Heart right ventricle (tissue), 16 donors: ENCODE measurements around the gene KIF24. TPM values are rescaled to one million over a fixed set of nuclear protein-coding genes. Genes with fewer than 3 reads are reported as not detected.
A peak's percentile ranks its signal among the peaks of the same experiment; 100 is the strongest.

Experiments used
- ATAC-seq, 8 donors: fragments of 200-7000 bp; cut with Tn5 transposase; one replicate each; pipeline ENCODE4 v1.9.1; 2020; ENCODE audit warnings: mild to moderate bottlenecking in 8 of 8, moderate library complexity in 8 of 8, moderate number of reproducible peaks in 1 of 8
- DNase-seq, 2 donors: peaks; one replicate each; pipeline ENCODE4 v3.0.0-alpha.2; 2020
- H3K27ac ChIP-seq, 10 donors: fragments of 200-600 bp; sonication (generic) in 2 of 10; one replicate each; pipeline versions ENCODE4 v1.5.0 to v1.8.0; 2020 to 2022; ENCODE audit warnings: mild to moderate bottlenecking in 3 of 10
- H3K27me3 ChIP-seq, 7 donors: fragments of 200-600 bp; one replicate each; pipeline ENCODE4 v1.8.0; 2021 to 2022; ENCODE audit warnings: mild to moderate bottlenecking in 2 of 7
- H3K36me3 ChIP-seq, 9 donors: fragments of 200-600 bp; sonication (generic) in 1 of 9; one replicate each; pipeline versions ENCODE4 v1.5.0 to v1.8.0; 2020 to 2022; ENCODE audit warnings: mild to moderate bottlenecking in 2 of 9
- H3K4me1 ChIP-seq, 9 donors: fragments of 200-600 bp; sonication (generic) in 1 of 9; one replicate each; pipeline versions ENCODE4 v1.5.0 to v1.8.0; 2020 to 2022; ENCODE audit warnings: mild to moderate bottlenecking in 4 of 9
- H3K4me3 ChIP-seq, 10 donors: fragments of 200-600 bp; sonication (generic) in 2 of 10; one replicate each; pipeline versions ENCODE4 v1.5.0 to v1.8.0; 2020 to 2022; ENCODE audit warnings: mild to moderate bottlenecking in 7 of 10, moderate library complexity in 2 of 10
- H3K9me3 ChIP-seq, 11 donors: fragments of 200-600 bp in 10 of 11; sonication (generic) in 2 of 11; one replicate each; pipeline versions ENCODE4 v1.5.0 to v1.8.0; 2013 to 2022; ENCODE audit warnings: mild to moderate bottlenecking in 2 of 11, control low read depth in 1 of 11, moderate library complexity in 1 of 11
- CTCF ChIP-seq, 9 donors: fragments of 200-600 bp; sonication (generic) in 2 of 9; IDR thresholded peaks; one replicate each; pipeline versions ENCODE4 v1.5.0 to v1.8.0; 2021 to 2022; ENCODE audit warnings: antibody characterized with exemption in 9 of 9, mild to moderate bottlenecking in 5 of 9, moderate library complexity in 1 of 9
- WGBS, 2 donors: extraction: QIAGEN DNeasy Blood & Tissue Kit; methylation state at CpG; one replicate each; pipeline ENCODE4 v1.1.7; 2013; ENCODE audit warnings: inconsistent platforms in 1 of 2; 5-methylcytosine and 5-hydroxymethylcytosine counted together
- intact Hi-C, 10 donors: fragments of 100-400 bp; cut with DNase I; formaldehyde crosslinking; loops; one replicate each; pipeline versions ENCODE4 v1.11.1 to v1.14.2; 2022
- polyA plus RNA-seq, 2 donors: library from polyadenylated mRNA; stranded (reverse); fragments of 200-250 nt; gene quantifications; one replicate each; pipeline ENCODE4 v1.2.3, GENCODE V29; 2013
- total RNA-seq, 10 donors: library from RNA; stranded (reverse); fragmentation: NEBNext Ultra II Directional in 3 of 10; extraction: Animal tissue kit (Norgen Biotek cat#: 25700) in 3 of 10; gene quantifications; one replicate each; pipeline versions ENCODE4 v1.2.1 to v1.2.4, GENCODE V29; 2021 to 2023
- donor health status: Arrhythmogenic right ventricular cardiomyopathy.
- donor health status: ischemic (EF 13 %, LVEDD 7.1; RV severe dilation, severe dysfunction).
- donor health status: healthy with polysubstance abuse.
- donor health status: DM: no; HTN: yes; CAD: no.
- donor health status: DM: no; HTN: no; CAD: no.
- donor health status: ischemic (EF 25% LVEDD 6.9; RV normal size, moderate dysfunction).
- donor health status: ischemic (EF 25% LVEDD 5.7; RV mildly dilated, moderate dysfunction).
- donor health status: healthy.
- donor health status: DM: yes; HTN: yes; CAD: no.
- donor health status: Ischemic cardiomyopathy.
- donor health status: ischemic (EF 35%, LVEDD 5.7; RV mildly dilated, moderate dysfunction).
- donor health status: nonischemic (EF 11% LVEDD 7.7; RV severe dilation, severe dysfunction).
- donor health status: DM: yes; HTN: yes; CAD: no.
- donor health status: PGD.
- donor health status: ischemic (EF 29% LVEDD 5.4; RV normal size, mild dysfunction).
- donor health status: nonischemic (EF 23%, LVEDD 6.1; RV moderate dilation, normal function).

KIF24 gene
- total and polyA plus RNA-seq, 12 donors = 0.25 to 1.2 (median 0.43) TPM

GRCh38 chr9:34333836-34334235 is 4.8 kb upstream of the KIF24 start:
- H3K27ac ChIP-seq = peak overlapping the region in 2 of 10 donors; percentile 5 to 43
- H3K27me3 ChIP-seq = no peaks in the 10 kb centered on the region
- ATAC-seq (no peak), DNase-seq (no peak)
- peaks cover 0 to 24% (median 2%) of the 10 kb centered on the region in 9 donors for H3K36me3 ChIP-seq
- no peak for TF ChIP-seq CTCF (IDR thresholded peaks at IDR 0.05)
- peaks cover 0 to 50% (median 29%) of the 10 kb centered on the region in 9 donors for H3K4me1 ChIP-seq
- H3K4me3 ChIP-seq = no peak overlapping the region
- no peaks in the 10 kb centered on the region for H3K9me3 ChIP-seq
- intact Hi-C loops = loop anchor here (1.0 to 10.0 kb wide), 8 partner anchors 43 to 278 kb away; partner anchors contain the start of genes MYORG (in 2 of the 10) and RPP25L (in 1 of the 10)
- WGBS, 2 donors = 65 to 70% methylated on average over 3 of the region's 3 CpGs

DNA sequence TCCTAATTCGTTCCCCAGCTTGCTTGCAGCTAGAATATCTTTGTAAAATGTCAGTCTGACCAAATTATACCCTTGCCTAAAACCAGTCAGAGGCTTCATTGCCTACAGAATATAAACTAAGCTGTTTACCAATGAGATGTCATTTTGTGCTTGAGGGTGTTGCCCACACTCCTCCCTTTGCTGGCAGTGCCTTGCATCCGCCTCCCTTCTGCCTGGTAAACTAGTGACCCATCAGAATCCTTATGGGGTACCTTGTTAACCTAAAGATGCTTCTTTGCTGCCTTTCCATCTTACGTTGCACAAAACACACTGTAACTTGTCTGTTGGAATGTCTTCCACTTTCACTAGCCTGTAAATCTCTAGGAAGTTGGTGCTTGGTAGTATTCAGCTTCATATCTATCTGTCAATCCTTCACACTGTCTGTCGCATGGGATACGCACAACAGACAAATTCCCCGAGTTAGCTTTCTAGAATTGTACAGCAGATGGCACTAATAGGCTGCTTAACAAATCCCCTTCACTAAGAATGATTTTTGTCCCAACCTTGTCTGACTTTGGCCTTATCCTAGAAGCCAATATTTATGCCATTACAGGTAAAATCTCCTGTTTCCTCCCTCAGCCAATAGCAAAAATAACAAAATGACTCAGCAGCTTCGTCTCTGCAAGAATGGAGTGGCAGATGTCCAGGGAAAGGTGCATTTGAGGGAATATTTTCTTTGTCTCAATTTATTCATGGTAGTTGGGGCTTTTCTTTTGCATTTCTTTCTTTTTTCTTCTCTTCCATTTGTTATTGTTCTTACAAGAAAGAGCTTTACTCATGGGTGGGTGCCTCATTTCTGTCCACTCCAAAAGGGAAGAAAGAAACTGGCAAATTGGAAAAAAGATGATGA is 3.3 kb upstream of the KIF24 start:
- Histone ChIP-seq H3K4me1 (peaks cover 0 to 52% (median 37%) of the 10 kb centered on the region in 9 donors), H3K27ac (peak overlapping the region in 6 of 10 donors; percentile 23 to 44 (median 34)), H3K36me3 (peaks cover 0 to 12% (median 0%) of the 10 kb centered on the region in 9 donors), H3K4me3 (no peak overlapping the region), H3K27me3 (no peaks in the 10 kb centered on the region), H3K9me3 (no peaks in the 10 kb centered on the region)
- TF ChIP-seq CTCF (IDR thresholded peaks at IDR 0.05) = peak; percentile 53 to 79 (median 64)
- ATAC-seq (no peak), DNase-seq (no peak)
- intact Hi-C loops = loop anchor here (1.0 to 10.0 kb wide), 8 partner anchors 45 to 280 kb away; partner anchors contain the start of genes MYORG (in 2 of the 10) and RPP25L (in 1 of the 10)
- 32 to 33% methylated on average over 7 of the region's 7 CpGs for WGBS, 2 donors

DNA sequence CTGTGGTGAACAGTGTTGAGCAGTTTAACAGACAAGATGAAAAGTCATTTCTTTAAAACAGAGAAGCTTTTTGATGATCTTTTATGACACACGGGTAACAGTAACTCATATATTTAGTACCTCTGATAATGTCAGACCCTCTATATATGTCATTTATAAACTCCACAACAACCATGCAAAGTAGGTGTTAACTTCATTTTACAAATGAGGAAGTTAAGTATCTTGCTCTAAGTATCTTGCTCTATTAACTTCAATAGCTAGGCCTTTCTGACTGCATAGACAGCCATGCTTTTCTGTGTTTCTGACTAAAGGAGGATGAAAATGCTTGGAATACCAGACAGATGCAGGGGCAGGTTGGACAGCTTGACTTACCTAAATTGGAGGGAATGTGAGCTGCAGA is 2.1 kb upstream of the KIF24 start:
- DNase-seq = no peak
- peaks cover 0 to 52% (median 37%) of the 10 kb centered on the region in 9 donors for H3K4me1 ChIP-seq
- WGBS, 2 donors = 79 to 81% methylated on average over 1 of the region's 1 CpG

More for the DNA sequence above, 2.1 kb upstream of the KIF24 start:
- intact Hi-C loops = loop anchor here in 9 of 10 donors (5.0 to 10.0 kb wide), 6 partner anchors 46 to 281 kb away; partner anchors contain the start of genes MYORG (in 2 of the 9) and RPP25L (in 1 of the 9)
- TF ChIP-seq CTCF (IDR thresholded peaks at IDR 0.05) = no peak
- H3K36me3 ChIP-seq = peaks cover 0 to 3% (median 0%) of the 10 kb centered on the region in 9 donors
- ATAC-seq = no peak
- no peak overlapping the region for H3K27ac ChIP-seq
- H3K4me3 ChIP-seq = no peak overlapping the region
- H3K9me3 ChIP-seq = no peaks in the 10 kb centered on the region
- H3K27me3 ChIP-seq = no peaks in the 10 kb centered on the region
